ENCODE results near the gene ALDOA.

ALDOA gene

DNA sequence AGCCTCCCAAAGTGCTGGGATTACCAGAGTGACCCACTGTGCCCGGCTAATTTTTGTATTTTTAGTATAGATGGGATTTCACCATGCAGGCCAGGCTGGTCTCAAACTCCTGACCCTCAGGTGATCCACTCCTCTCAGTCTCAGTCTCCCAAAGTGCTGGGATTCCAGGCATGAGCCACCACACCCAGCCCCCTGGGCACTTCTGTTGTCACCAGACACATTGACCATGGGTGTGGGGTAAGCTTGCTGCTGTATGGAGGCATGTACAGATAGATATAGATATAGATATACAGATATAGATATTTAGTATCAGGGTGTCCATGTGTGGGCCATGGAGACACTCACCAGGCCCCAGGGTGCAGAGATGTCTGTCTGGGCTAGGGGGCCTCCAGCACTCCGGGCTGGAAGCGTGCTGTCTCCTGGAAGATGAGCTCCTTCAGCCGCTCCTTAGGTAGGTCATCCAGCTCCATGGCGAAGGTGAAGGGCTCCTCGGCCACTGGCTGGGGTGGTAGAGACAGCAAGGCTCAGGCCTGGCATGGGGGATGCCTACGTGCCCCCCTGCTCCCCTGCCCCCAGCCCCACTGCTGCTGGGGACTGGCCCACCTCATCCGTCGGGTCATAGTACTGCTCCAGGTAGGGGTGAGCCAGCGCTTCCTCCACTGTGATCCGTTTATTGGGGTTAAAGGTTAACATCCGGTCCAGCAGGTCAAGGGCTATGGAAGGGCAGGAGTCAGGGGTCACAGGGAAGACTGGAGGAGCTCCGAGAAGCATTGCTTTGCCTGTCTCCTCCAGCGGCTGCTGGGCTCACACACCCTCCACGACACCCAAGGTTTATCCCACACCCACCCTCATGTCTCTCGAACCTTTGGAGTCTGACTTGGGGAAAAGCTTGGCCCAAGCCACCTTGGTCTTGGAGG lies 51.0 kb downstream of the ALDOA start:
- Histone ChIP-seq H3K23ac (ENCODE audit: low read length) (no peak overlapping the region), H3K4me3 (ENCODE audit: low read depth, low read length) (no peak overlapping the region), H3K4me1 (ENCODE audit: control insufficient read depth in 1 of 2, insufficient read depth in 2 of 2, low read length in 2 of 2) (peaks cover 7 to 10% of the 10 kb centered on the region in 2 experiments), H4K91ac (ENCODE audit: low read depth, low read length) (no peak overlapping the region), H3K14ac (ENCODE audit: low read length) (no peak overlapping the region), H3K9me3 (ENCODE audit: insufficient read depth, low read depth, low read length) (no peaks in the 10 kb centered on the region), H3K79me2 (ENCODE audit: control insufficient read depth, insufficient read depth, low read length, poor library complexity) (no peaks in the 10 kb centered on the region), H3K27me3 (ENCODE audit: insufficient read depth, low read length) (no peaks in the 10 kb centered on the region), H3K18ac (ENCODE audit: low read length) (no peak overlapping the region), H3K4me2 (ENCODE audit: low read length) (no peak overlapping the region), H4K8ac (ENCODE audit: low read depth, low read length) (no peak overlapping the region), H3K9ac (ENCODE audit: low read length) (no peak overlapping the region), H2AK5ac (ENCODE audit: low read length) (no peak overlapping the region), H4K12ac (ENCODE audit: low read depth, low read length) (no peak overlapping the region), H2BK12ac (ENCODE audit: low read length) (no peak overlapping the region), H2AFZ (ENCODE audit: insufficient read depth, low read length, poor library complexity) (no peak overlapping the region), H3K4ac (ENCODE audit: low read depth, low read length) (no peak overlapping the region), H3K36me3 (ENCODE audit: control insufficient read depth in 1 of 2, insufficient read depth in 2 of 2, low read length in 2 of 2) (peaks cover 17 to 22% of the 10 kb centered on the region in 2 experiments), H3K79me1 (ENCODE audit: low read length) (no peaks in the 10 kb centered on the region), H2BK120ac (ENCODE audit: insufficient read depth, low read length, poor library complexity) (no peak overlapping the region), H3K27ac (ENCODE audit: low read depth, low read length) (no peak overlapping the region), H2BK5ac (ENCODE audit: low read depth, low read length, poor library complexity) (no peak overlapping the region)
- WGBS (ENCODE audit: extremely low coverage, insufficient coverage, insufficient read length), result no CpG with 5 or more reads among the region's 16 CpGs
- peak; percentile 95 for DNase-seq

GRCh38 chr16:30117768-30118167 lies 52.2 kb downstream of the ALDOA start:
- Histone ChIP-seq H3K27me3 (ENCODE audit: insufficient read depth, low read length) (no peaks in the 10 kb centered on the region), H3K9me3 (ENCODE audit: insufficient read depth, low read depth, low read length) (no peaks in the 10 kb centered on the region), H2AK5ac (ENCODE audit: low read length) (no peak overlapping the region), H3K79me2 (ENCODE audit: control insufficient read depth, insufficient read depth, low read length, poor library complexity) (peaks cover 5% of the 10 kb centered on the region), H3K9ac (ENCODE audit: low read length) (no peak overlapping the region), H4K91ac (ENCODE audit: low read depth, low read length) (no peak overlapping the region), H3K23ac (ENCODE audit: low read length) (no peak overlapping the region), H3K27ac (ENCODE audit: low read depth, low read length) (no peak overlapping the region), H4K12ac (ENCODE audit: low read depth, low read length) (no peak overlapping the region), H3K36me3 (ENCODE audit: control insufficient read depth in 1 of 2, insufficient read depth in 2 of 2, low read length in 2 of 2) (peaks cover 17 to 22% of the 10 kb centered on the region in 2 experiments), H3K4me3 (ENCODE audit: low read depth, low read length) (no peak overlapping the region), H3K4ac (ENCODE audit: low read depth, low read length) (no peak overlapping the region), H2BK120ac (ENCODE audit: insufficient read depth, low read length, poor library complexity) (no peak overlapping the region), H2BK12ac (ENCODE audit: low read length) (no peak overlapping the region), H3K4me1 (ENCODE audit: control insufficient read depth in 1 of 2, insufficient read depth in 2 of 2, low read length in 2 of 2) (peaks cover 13 to 19% of the 10 kb centered on the region in 2 experiments), H3K18ac (ENCODE audit: low read length) (no peak overlapping the region), H4K8ac (ENCODE audit: low read depth, low read length) (no peak overlapping the region), H3K79me1 (ENCODE audit: low read length) (peaks cover 4% of the 10 kb centered on the region), H3K14ac (ENCODE audit: low read length) (no peak overlapping the region), H2AFZ (ENCODE audit: insufficient read depth, low read length, poor library complexity) (no peak overlapping the region), H3K4me2 (ENCODE audit: low read length) (no peak overlapping the region), H2BK5ac (ENCODE audit: low read depth, low read length, poor library complexity) (no peak overlapping the region)
- WGBS (ENCODE audit: extremely low coverage, insufficient coverage, insufficient read length), result no CpG with 5 or more reads among the region's 10 CpGs
- peak; percentile 99 for DNase-seq

GRCh38 chr16:30119428-30119827 lies 53.9 kb downstream of the ALDOA start:
- Histone ChIP-seq H3K79me1 (ENCODE audit: low read length) (peaks cover 9% of the 10 kb centered on the region), H3K27me3 (ENCODE audit: insufficient read depth, low read length) (no peaks in the 10 kb centered on the region), H3K18ac (ENCODE audit: low read length) (no peak overlapping the region), H3K14ac (ENCODE audit: low read length) (no peak overlapping the region), H4K8ac (ENCODE audit: low read depth, low read length) (no peak overlapping the region), H2BK12ac (ENCODE audit: low read length) (no peak overlapping the region), H4K91ac (ENCODE audit: low read depth, low read length) (no peak overlapping the region), H3K79me2 (ENCODE audit: control insufficient read depth, insufficient read depth, low read length, poor library complexity) (peaks cover 7% of the 10 kb centered on the region), H2AFZ (ENCODE audit: insufficient read depth, low read length, poor library complexity) (no peak overlapping the region), H2AK5ac (ENCODE audit: low read length) (no peak overlapping the region), H3K4ac (ENCODE audit: low read depth, low read length) (no peak overlapping the region), H3K4me2 (ENCODE audit: low read length) (no peak overlapping the region), H3K9me3 (ENCODE audit: insufficient read depth, low read depth, low read length) (no peaks in the 10 kb centered on the region), H3K4me1 (ENCODE audit: control insufficient read depth in 1 of 2, insufficient read depth in 2 of 2, low read length in 2 of 2) (peaks cover 13 to 19% of the 10 kb centered on the region in 2 experiments), H3K9ac (ENCODE audit: low read length) (no peak overlapping the region), H3K4me3 (ENCODE audit: low read depth, low read length) (no peak overlapping the region), H3K23ac (ENCODE audit: low read length) (no peak overlapping the region), H3K27ac (ENCODE audit: low read depth, low read length) (no peak overlapping the region), H4K12ac (ENCODE audit: low read depth, low read length) (no peak overlapping the region), H3K36me3 (ENCODE audit: control insufficient read depth in 1 of 2, insufficient read depth in 2 of 2, low read length in 2 of 2) (peaks cover 15 to 21% of the 10 kb centered on the region in 2 experiments), H2BK5ac (ENCODE audit: low read depth, low read length, poor library complexity) (no peak overlapping the region), H2BK120ac (ENCODE audit: insufficient read depth, low read length, poor library complexity) (no peak overlapping the region)
- WGBS (ENCODE audit: extremely low coverage, insufficient coverage, insufficient read length), result no CpG with 5 or more reads among the region's 2 CpGs
- no peak for DNase-seq

All from trophoblast cell (in vitro differentiated cells and primary cell).